Activated CD8-positive, alpha-beta T cell treated with anti-CD3 and anti-CD28 coated beads for 36 hours (primary cell): ENCODE measurements around the gene ELMOD1. TPM values are rescaled to one million over a fixed set of nuclear protein-coding genes. Genes with fewer than 3 reads are reported as not detected.

Experiments
- ATAC-seq: fragments of 200-7000 bp; cut with Tn5 transposase; one replicate; pipeline ENCODE4 v1.10.0; 2021; ENCODE audit warnings: mild to moderate bottlenecking, moderate library complexity
- CTCF ChIA-PET: fragments of 350-600 bp; sonication (Branson Sonifier 250); formaldehyde crosslinking; loops from one replicate; lab custom pipeline; 2021; ENCODE audit warnings: antibody characterized with exemption; lab: Charles Lee
- POLR2A ChIA-PET: fragments of 350-600 bp; sonication (Branson Sonifier 250); formaldehyde crosslinking; loops from one replicate; lab custom pipeline; 2021; ENCODE audit warnings: antibody characterized with exemption; lab: Charles Lee
- DNase-seq: peaks from one replicate; pipeline ENCODE4 v3.0.0-alpha.2; 2020
- H3K27ac Mint-ChIP-seq: one replicate; pipeline ENCODE4 v1.8.0; 2021; ENCODE audit warnings: mild to moderate bottlenecking, mixed read lengths
- H3K27me3 Mint-ChIP-seq: one replicate; pipeline ENCODE4 v1.8.0; 2021; ENCODE audit warnings: mixed read lengths
- H3K36me3 Mint-ChIP-seq: one replicate; pipeline ENCODE4 v1.8.0; 2021; ENCODE audit warnings: low read depth, mixed read lengths
- H3K4me1 Mint-ChIP-seq: one replicate; pipeline ENCODE4 v1.8.0; 2021; ENCODE audit warnings: low read depth, mixed read lengths
- H3K4me3 Mint-ChIP-seq: one replicate; pipeline ENCODE4 v1.8.0; 2021; ENCODE audit warnings: mild to moderate bottlenecking, moderate library complexity, mixed read lengths
- H3K9me3 Mint-ChIP-seq: one replicate; pipeline ENCODE4 v1.8.0; 2021; ENCODE audit warnings: mixed read lengths
- intact Hi-C: fragments of 100-400 bp; cut with micrococcal nuclease; formaldehyde crosslinking; loops from one replicate; pipeline ENCODE4 v1.10.0; 2022
- total RNA-seq, 2 experiments: library from RNA; stranded (reverse); gene quantifications; one replicate each; pipeline ENCODE4 v1.2.3, GENCODE V29; 2021
- TF ChIP-seq, protein P1 (sequence below): fragments of 200-600 bp; IDR thresholded peaks from one replicate; pipeline ENCODE4 v1.8.0; 2022; ENCODE audit warnings: antibody characterized with exemption, mild to moderate bottlenecking

ELMOD1 gene
- total RNA-seq, 2 experiments from 2014 or later = not detected

- Mint-ChIP-seq H3K36me3 (no peaks in the 10 kb centered on the region), H3K9me3 (no peaks in the 10 kb centered on the region), H3K4me1 (peaks cover 3% of the 10 kb centered on the region), H3K27ac (no peak overlapping the region), H3K4me3 (no peak overlapping the region), H3K27me3 (peaks cover 16% of the 10 kb centered on the region)
- ChIA-PET CTCF (no interaction called here), POLR2A (interaction anchor here (0.9 kb wide), 1 partner anchor 9 kb away, joined by 3 read pairs; no protein-coding TSS in a partner anchor)
- ATAC-seq (no peak), DNase-seq (no peak)
- TF ChIP-seq, protein P1, sequence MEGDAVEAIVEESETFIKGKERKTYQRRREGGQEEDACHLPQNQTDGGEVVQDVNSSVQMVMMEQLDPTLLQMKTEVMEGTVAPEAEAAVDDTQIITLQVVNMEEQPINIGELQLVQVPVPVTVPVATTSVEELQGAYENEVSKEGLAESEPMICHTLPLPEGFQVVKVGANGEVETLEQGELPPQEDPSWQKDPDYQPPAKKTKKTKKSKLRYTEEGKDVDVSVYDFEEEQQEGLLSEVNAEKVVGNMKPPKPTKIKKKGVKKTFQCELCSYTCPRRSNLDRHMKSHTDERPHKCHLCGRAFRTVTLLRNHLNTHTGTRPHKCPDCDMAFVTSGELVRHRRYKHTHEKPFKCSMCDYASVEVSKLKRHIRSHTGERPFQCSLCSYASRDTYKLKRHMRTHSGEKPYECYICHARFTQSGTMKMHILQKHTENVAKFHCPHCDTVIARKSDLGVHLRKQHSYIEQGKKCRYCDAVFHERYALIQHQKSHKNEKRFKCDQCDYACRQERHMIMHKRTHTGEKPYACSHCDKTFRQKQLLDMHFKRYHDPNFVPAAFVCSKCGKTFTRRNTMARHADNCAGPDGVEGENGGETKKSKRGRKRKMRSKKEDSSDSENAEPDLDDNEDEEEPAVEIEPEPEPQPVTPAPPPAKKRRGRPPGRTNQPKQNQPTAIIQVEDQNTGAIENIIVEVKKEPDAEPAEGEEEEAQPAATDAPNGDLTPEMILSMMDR = no peak
- intact Hi-C loops = no loop called here
Observed at GRCh38 chr11:107581147-107581546, 9.8 kb upstream of the ELMOD1 start.

DNA sequence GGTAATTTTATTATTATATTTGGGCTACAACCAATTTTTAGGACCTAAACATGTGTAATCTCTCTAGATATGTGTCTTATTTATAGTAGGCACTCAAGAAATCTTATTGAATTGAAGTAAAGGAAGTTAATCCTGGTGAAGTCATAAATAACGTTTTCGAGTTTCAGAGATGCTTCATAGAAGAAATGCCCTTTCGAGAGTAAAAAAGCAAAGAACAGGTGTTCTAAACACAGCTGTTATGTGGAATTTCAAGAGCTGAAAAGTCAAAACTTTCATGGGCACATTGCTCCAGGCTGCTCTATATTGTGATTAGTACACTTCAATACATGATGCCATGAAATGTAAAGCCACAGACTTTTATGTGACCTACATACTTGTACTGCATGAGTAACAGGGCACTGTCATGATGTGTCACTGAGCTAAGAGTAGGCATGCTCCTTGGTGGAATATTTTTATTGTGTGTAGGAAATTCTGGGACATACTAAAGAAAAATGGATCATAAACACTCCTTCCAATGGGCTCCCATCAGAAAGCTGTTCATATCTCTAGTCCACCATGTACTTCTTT is 7.2 kb upstream of the ELMOD1 start:
- DNase-seq (no peak), ATAC-seq (peak; percentile 37)
- H3K36me3 Mint-ChIP-seq = no peaks in the 10 kb centered on the region
- peaks cover 40% of the 10 kb centered on the region for H3K27me3 Mint-ChIP-seq
- H3K4me3 Mint-ChIP-seq = no peak overlapping the region
- H3K4me1 Mint-ChIP-seq = no peaks in the 10 kb centered on the region
- ChIA-PET CTCF (interaction anchor here (0.8 to 1.6 kb wide), 3 partner anchors 8 to 105 kb away, joined by 3 to 6 read pairs (median 4); no protein-coding TSS in a partner anchor), POLR2A (no interaction called here)
- intact Hi-C loops = no loop called here
- TF ChIP-seq, protein P1 = no peak
- no peaks in the 10 kb centered on the region for H3K9me3 Mint-ChIP-seq
- H3K27ac Mint-ChIP-seq = no peak overlapping the region

- ChIA-PET POLR2A (no interaction called here), CTCF (interaction anchor here (2.1 kb wide), 1 partner anchor 11 kb away, joined by 8 read pairs; no protein-coding TSS in a partner anchor)
- Mint-ChIP-seq H3K27ac (no peak overlapping the region), H3K9me3 (no peaks in the 10 kb centered on the region), H3K4me3 (no peak overlapping the region), H3K27me3 (peaks cover 60% of the 10 kb centered on the region), H3K36me3 (no peaks in the 10 kb centered on the region), H3K4me1 (peaks cover 18% of the 10 kb centered on the region)
- no peak for ATAC-seq
- no peak for DNase-seq
- TF ChIP-seq, protein P1 = no peak
- intact Hi-C loops = no loop called here
Observed at GRCh38 chr11:107587306-107587979, 3.5 kb upstream of the ELMOD1 start.

- ChIA-PET POLR2A (no interaction called here), CTCF (interaction anchor here (0.7 to 1.8 kb wide), 4 partner anchors 15 to 29 kb away, joined by 3 to 4 read pairs (median 4); no protein-coding TSS in a partner anchor)
- TF ChIP-seq, protein P1 = no peak
- peak overlapping the region; percentile 80 for H3K4me3 Mint-ChIP-seq
- no peaks in the 10 kb centered on the region for H3K36me3 Mint-ChIP-seq
- intact Hi-C loops = no loop called here
- ATAC-seq (peak; percentile 75), DNase-seq (peak; percentile 63)
- H3K4me1 Mint-ChIP-seq = peaks cover 22% of the 10 kb centered on the region
- peaks cover 75% of the 10 kb centered on the region for H3K27me3 Mint-ChIP-seq
- no peak overlapping the region for H3K27ac Mint-ChIP-seq
- H3K9me3 Mint-ChIP-seq = no peaks in the 10 kb centered on the region
Observed at GRCh38 chr11:107591378-107592230, 657 bp downstream of the ELMOD1 start.
